Measurements from ENCODE around the gene FAM200B.

DNA sequence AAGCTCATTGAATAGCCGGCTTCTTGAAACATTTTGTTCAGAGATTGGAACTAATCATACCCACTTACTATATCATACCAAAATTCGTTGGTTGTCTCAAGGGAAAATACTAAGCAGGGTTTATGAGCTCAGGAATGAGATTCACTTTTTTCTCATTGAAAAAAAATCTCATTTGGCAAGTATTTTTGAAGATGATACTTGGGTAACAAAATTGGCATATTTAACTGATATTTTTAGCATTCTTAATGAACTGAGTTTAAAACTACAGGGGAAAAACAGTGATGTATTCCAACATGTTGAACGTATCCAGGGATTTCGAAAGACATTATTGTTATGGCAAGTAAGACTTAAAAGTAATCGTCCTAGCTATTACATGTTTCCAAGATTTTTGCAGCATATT lies 6.4 kb downstream of the FAM200B start:
- no peak for TF ChIP-seq CEBPB (IDR thresholded peaks at IDR 0.05)
- no peak for TF ChIP-seq FOXM1 (IDR thresholded peaks at IDR 0.05; ENCODE audit: borderline replicate concordance, low read depth)
- no peak for TF ChIP-seq EP300 (IDR thresholded peaks at IDR 0.05; ENCODE audit: borderline replicate concordance)
- TF ChIP-seq YY1 (IDR thresholded peaks at IDR 0.05; ENCODE audit: low read depth) = no peak
- TF ChIP-seq, protein P1, sequence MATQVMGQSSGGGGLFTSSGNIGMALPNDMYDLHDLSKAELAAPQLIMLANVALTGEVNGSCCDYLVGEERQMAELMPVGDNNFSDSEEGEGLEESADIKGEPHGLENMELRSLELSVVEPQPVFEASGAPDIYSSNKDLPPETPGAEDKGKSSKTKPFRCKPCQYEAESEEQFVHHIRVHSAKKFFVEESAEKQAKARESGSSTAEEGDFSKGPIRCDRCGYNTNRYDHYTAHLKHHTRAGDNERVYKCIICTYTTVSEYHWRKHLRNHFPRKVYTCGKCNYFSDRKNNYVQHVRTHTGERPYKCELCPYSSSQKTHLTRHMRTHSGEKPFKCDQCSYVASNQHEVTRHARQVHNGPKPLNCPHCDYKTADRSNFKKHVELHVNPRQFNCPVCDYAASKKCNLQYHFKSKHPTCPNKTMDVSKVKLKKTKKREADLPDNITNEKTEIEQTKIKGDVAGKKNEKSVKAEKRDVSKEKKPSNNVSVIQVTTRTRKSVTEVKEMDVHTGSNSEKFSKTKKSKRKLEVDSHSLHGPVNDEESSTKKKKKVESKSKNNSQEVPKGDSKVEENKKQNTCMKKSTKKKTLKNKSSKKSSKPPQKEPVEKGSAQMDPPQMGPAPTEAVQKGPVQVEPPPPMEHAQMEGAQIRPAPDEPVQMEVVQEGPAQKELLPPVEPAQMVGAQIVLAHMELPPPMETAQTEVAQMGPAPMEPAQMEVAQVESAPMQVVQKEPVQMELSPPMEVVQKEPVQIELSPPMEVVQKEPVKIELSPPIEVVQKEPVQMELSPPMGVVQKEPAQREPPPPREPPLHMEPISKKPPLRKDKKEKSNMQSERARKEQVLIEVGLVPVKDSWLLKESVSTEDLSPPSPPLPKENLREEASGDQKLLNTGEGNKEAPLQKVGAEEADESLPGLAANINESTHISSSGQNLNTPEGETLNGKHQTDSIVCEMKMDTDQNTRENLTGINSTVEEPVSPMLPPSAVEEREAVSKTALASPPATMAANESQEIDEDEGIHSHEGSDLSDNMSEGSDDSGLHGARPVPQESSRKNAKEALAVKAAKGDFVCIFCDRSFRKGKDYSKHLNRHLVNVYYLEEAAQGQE (IDR thresholded peaks at IDR 0.05; ENCODE audit: low read depth) = no peak
- TF ChIP-seq, protein P2, sequence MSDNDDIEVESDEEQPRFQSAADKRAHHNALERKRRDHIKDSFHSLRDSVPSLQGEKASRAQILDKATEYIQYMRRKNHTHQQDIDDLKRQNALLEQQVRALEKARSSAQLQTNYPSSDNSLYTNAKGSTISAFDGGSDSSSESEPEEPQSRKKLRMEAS (IDR thresholded peaks at IDR 0.05) = no peak
- no peak for TF ChIP-seq RAD21 (IDR thresholded peaks at IDR 0.05; ENCODE audit: low read depth)
- TF ChIP-seq TEAD4 (IDR thresholded peaks at IDR 0.05) = no peak
- no peak for TF ChIP-seq TCF12 (IDR thresholded peaks at IDR 0.05; ENCODE audit: low read depth)
- TF ChIP-seq TAF1 (IDR thresholded peaks at IDR 0.05; ENCODE audit: low read depth) = no peak
- no peak for TF ChIP-seq EGR1 (IDR thresholded peaks at IDR 0.05)
- TF ChIP-seq CREB1 (IDR thresholded peaks at IDR 0.05; ENCODE audit: low read depth) = no peak
- TF ChIP-seq NFIC (IDR thresholded peaks at IDR 0.05) = no peak
